GM23338 (cell line): ENCODE data around the gene ARL5C. TPM values are rescaled to one million over a fixed set of nuclear protein-coding genes. Genes with fewer than 3 reads are reported as not detected.

ENCODE experiments used
- ATAC-seq: fragments of 200-7000 bp; cut with Tn5 transposase; 3 replicates; pipeline ENCODE4 v1.9.1; 2020
- DNase-seq: peaks from one replicate; pipeline ENCODE4 v3.0.0-alpha.2; 2015; ENCODE audit warnings: low spot score
- H2AFZ ChIP-seq: fragments of 200-600 bp; sonication (generic); 2 replicates; pipeline ENCODE4 v1.8.0; 2016; ENCODE audit warnings: antibody characterized with exemption, mild to moderate bottlenecking, moderate library complexity
- H3F3A ChIP-seq: fragments of 200-600 bp; sonication (generic); replicated peaks from 2 replicates; pipeline ENCODE4 v1.8.0; 2017; ENCODE audit warnings: antibody characterized with exemption, mixed run types, low read depth
- H3K27ac ChIP-seq: fragments of 200-600 bp; sonication (generic); 2 replicates; pipeline ENCODE4 v1.6.1; 2016; ENCODE audit warnings: low read depth
- H3K27me3 ChIP-seq: fragments of 200-600 bp; sonication (generic); 2 replicates; pipeline ENCODE4 v1.8.0; 2016; ENCODE audit warnings: mild to moderate bottlenecking, mixed run types, moderate library complexity; ENCODE audit not compliant: insufficient read depth
- H3K36me3 ChIP-seq: fragments of 200-600 bp; sonication (generic); 2 replicates; pipeline ENCODE4 v1.8.0; 2016; ENCODE audit warnings: mild to moderate bottlenecking; ENCODE audit not compliant: insufficient read depth
- H3K4me1 ChIP-seq: fragments of 200-600 bp; sonication (generic); 2 replicates; pipeline ENCODE4 v1.8.0; 2016; ENCODE audit warnings: mild to moderate bottlenecking, moderate library complexity; ENCODE audit not compliant: insufficient read depth
- H3K4me2 ChIP-seq: fragments of 200-600 bp; sonication (generic); 2 replicates; pipeline ENCODE4 v1.7.1; 2017; ENCODE audit warnings: mixed run types
- H3K4me3 ChIP-seq: fragments of 200-600 bp; sonication (generic); 2 replicates; pipeline ENCODE4 v1.6.1; 2016; ENCODE audit warnings: mixed run types
- H3K79me2 ChIP-seq: fragments of 200-600 bp; sonication (generic); replicated peaks from 2 replicates; pipeline ENCODE4 v1.8.0; 2017; ENCODE audit warnings: mild to moderate bottlenecking; ENCODE audit not compliant: insufficient read depth
- H3K9me2 ChIP-seq: fragments of 200-600 bp; sonication (generic); 2 replicates; pipeline ENCODE4 v1.8.0; 2017; ENCODE audit not compliant: insufficient read depth
- H4K20me1 ChIP-seq: fragments of 200-600 bp; sonication (generic); replicated peaks from 2 replicates; pipeline ENCODE4 v1.8.0; 2017; ENCODE audit warnings: mild to moderate bottlenecking; ENCODE audit not compliant: insufficient read depth
- H3K27ac Mint-ChIP-seq: 2 replicates; pipeline ENCODE4 v1.8.0; 2020; ENCODE audit warnings: inconsistent platforms, mild to moderate bottlenecking, moderate library complexity, mixed read lengths
- H3K27me3 Mint-ChIP-seq: 3 replicates; pipeline ENCODE4 v1.8.0; 2022; ENCODE audit warnings: low read depth, mild to moderate bottlenecking, moderate library complexity, mixed read lengths, inconsistent platforms; ENCODE audit not compliant: insufficient read depth, poor library complexity
- H3K36me3 Mint-ChIP-seq: 3 replicates; pipeline ENCODE4 v1.8.0; 2021; ENCODE audit warnings: low read depth, mild to moderate bottlenecking, inconsistent platforms, moderate library complexity, mixed read lengths
- H3K4me1 Mint-ChIP-seq: 3 replicates; pipeline ENCODE4 v1.8.0; 2020; ENCODE audit warnings: mild to moderate bottlenecking, inconsistent platforms, mixed read lengths
- H3K4me3 Mint-ChIP-seq: 3 replicates; pipeline ENCODE4 v1.8.0; 2021; ENCODE audit warnings: moderate library complexity, mild to moderate bottlenecking, inconsistent platforms, mixed read lengths
- H3K9me3 Mint-ChIP-seq: 3 replicates; pipeline ENCODE4 v1.8.0; 2020; ENCODE audit warnings: moderate library complexity, mild to moderate bottlenecking, inconsistent platforms, mixed read lengths
- CREB1 ChIP-seq: fragments of 250-450 bp; sonication (Bioruptor Pico); IDR thresholded peaks from 2 replicates; pipeline ENCODE4 v1.5.0; 2020; ENCODE audit warnings: low read depth, mild to moderate bottlenecking, moderate library complexity
- CTCF ChIP-seq, 2 experiments: fragments of 200-600 bp in 1 of 2; sonication (generic) in 1 of 2; conservative IDR thresholded peaks; 2 replicates each; pipeline versions ENCODE4 v1.5.1 to v1.6.1; 2016 to 2017; ENCODE audit warnings: antibody characterized with exemption in 2 of 2, low read depth in 2 of 2, mild to moderate bottlenecking in 2 of 2, moderate library complexity in 1 of 2
- ETS1 ChIP-seq: IDR thresholded peaks from 2 replicates; pipeline ENCODE4 v1.6.1; 2016; ENCODE audit warnings: antibody characterized with exemption
- EZH2 ChIP-seq: fragments of 200-600 bp; sonication (generic); IDR thresholded peaks from one replicate; pipeline ENCODE4 v1.8.0; 2017; ENCODE audit warnings: antibody characterized with exemption, mild to moderate bottlenecking, low read depth; ENCODE audit not compliant: unreplicated experiment
- JUNB ChIP-seq: IDR thresholded peaks from one replicate; pipeline ENCODE4 v1.6.1; 2016; ENCODE audit warnings: antibody characterized with exemption; ENCODE audit not compliant: unreplicated experiment
- NANOG ChIP-seq: IDR thresholded peaks from 2 replicates; pipeline ENCODE4 v1.6.1; 2016; ENCODE audit warnings: antibody characterized with exemption, borderline replicate concordance
- STAT1 ChIP-seq: IDR thresholded peaks from one replicate; pipeline ENCODE4 v1.6.1; 2016; ENCODE audit warnings: antibody characterized with exemption; ENCODE audit not compliant: unreplicated experiment
- ZNF331 ChIP-seq: fragments of 250-450 bp; sonication (Bioruptor Pico); IDR thresholded peaks from 2 replicates; pipeline ENCODE4 v1.5.0; 2020; ENCODE audit warnings: low read depth, mild to moderate bottlenecking, moderate library complexity
- ZNF462 ChIP-seq: fragments of 250-450 bp; sonication (Bioruptor Pico); IDR thresholded peaks from 2 replicates; pipeline ENCODE4 v1.5.0; 2020; ENCODE audit warnings: mild to moderate bottlenecking, moderate library complexity
- polyA plus RNA-seq: library from polyadenylated mRNA; unstranded; fragments of >200 nt; fragmentation: Nextera tagmentation; extraction: Ambion mirVana; gene quantifications from 2 replicates; pipeline ENCODE4 v1.2.1, GENCODE V29; 2016
- total RNA-seq: library from RNA; depleted of rRNA; stranded (reverse); fragments of >200 nt; shearing (Covaris generic); gene quantifications from 2 replicates; pipeline ENCODE4 v1.2.3, GENCODE V29; 2014

The ARL5C gene
- total and polyA plus RNA-seq, 2 experiments from 2014 or later: not detected

GRCh38 chr17:39134878-39135277 lies 31.1 kb downstream of the ARL5C start:
- Histone ChIP-seq H3K36me3 (no peaks in the 10 kb centered on the region), H3K4me2 (no peak overlapping the region), H3K27ac (no peak overlapping the region), H3K4me1 (no peaks in the 10 kb centered on the region), H2AFZ (no peak overlapping the region), H3K79me2 (no peaks in the 10 kb centered on the region), H3K4me3 (no peak overlapping the region), H3F3A (no peaks in the 10 kb centered on the region), H3K27me3 (no peaks in the 10 kb centered on the region), H4K20me1 (no peaks in the 10 kb centered on the region), H3K9me2 (no peaks in the 10 kb centered on the region)
- no peak for TF ChIP-seq EZH2
- TF ChIP-seq CTCF (conservative IDR thresholded peaks at IDR 0.05; ENCODE audit: low read depth in 2 of 2): no peak
- TF ChIP-seq CREB1: no peak
- no peak for TF ChIP-seq JUNB
- TF ChIP-seq ZNF462 (CRISPR knock-in tag): no peak
- no peak for TF ChIP-seq ETS1
- no peak for TF ChIP-seq STAT1
- TF ChIP-seq NANOG: no peak
- no peak for TF ChIP-seq ZNF331
- peaks cover 8% of the 10 kb centered on the region; the same call in 2 of the 3 replicates for H3K4me1 Mint-ChIP-seq
- DNase-seq (no peak), ATAC-seq (no peak)
- H3K27me3 Mint-ChIP-seq: peaks cover 15% of the 10 kb centered on the region
- no peak overlapping the region for H3K4me3 Mint-ChIP-seq
- H3K9me3 Mint-ChIP-seq: peaks cover 3% of the 10 kb centered on the region; the same call in 1 of the 3 replicates
- H3K36me3 Mint-ChIP-seq: no peaks in the 10 kb centered on the region
- H3K27ac Mint-ChIP-seq: no peak overlapping the region
